Suprapubic skin (tissue), 3 donors: ENCODE measurements around the gene CLIC3.

Experiments
- EP300 ChIP-seq: sonication (generic); formaldehyde crosslinking; IDR thresholded peaks from one replicate; pipeline ENCODE4 v1.6.1; 2017; ENCODE audit warnings: antibody characterized with exemption
- TF ChIP-seq, protein P1 (sequence below), 2 donors: fragments of 200-600 bp in 1 of 2; fragments of 450-650 bp in 1 of 2; sonication (generic) in 1 of 2; IDR thresholded peaks; one replicate each; pipeline ENCODE4 v1.5.1; 2016 to 2019; ENCODE audit warnings: antibody characterized with exemption in 2 of 2, mild to moderate bottlenecking in 1 of 2, moderate library complexity in 1 of 2

DNA sequence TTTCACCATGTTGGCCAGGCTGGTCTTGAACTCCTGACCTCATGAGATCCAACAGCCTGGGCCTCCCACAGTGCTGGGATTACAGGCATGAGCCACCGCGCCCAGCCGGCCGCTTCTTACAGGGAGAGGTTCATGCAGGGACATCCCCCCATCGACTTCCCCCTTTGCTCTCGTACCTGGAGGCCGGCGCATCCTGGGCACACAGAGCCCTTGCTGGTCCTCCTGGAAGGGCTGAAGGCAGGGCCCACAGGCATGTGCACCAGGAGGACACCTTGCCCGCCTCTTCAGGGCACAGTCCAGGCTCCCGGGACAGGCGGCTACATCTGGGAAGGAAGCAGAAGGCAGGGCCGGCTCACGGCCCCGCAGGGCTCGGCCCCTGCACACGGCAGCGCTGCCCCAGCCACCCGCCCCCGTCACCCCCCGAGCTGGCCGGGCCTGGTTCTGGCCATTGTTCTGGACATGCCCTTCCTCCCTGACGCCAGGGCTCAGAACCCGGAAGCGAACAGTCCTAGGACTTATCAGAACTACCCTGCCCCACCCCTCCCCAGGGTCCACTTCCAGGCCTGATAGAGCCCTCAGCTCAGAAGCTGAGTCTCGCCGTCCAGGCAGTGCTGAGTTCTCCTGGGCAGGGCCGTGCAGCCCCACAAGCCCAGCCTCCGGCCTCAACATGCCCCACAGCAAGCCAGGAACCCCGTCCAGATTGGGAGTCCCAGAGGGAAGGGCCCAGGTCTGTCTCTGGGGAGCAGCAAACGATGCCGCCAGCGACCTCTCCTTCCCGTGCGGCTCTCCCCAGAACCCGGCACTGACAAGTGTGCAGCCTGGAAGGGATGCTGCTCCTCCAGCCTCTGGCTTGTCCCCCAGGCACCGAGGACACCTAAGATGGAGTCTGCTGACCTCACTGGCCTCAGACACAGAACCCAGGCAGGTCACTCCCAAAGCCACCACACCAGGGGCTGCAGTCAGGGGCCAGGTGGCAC, 46.7 kb upstream of the CLIC3 start:
- TF ChIP-seq, protein P1, sequence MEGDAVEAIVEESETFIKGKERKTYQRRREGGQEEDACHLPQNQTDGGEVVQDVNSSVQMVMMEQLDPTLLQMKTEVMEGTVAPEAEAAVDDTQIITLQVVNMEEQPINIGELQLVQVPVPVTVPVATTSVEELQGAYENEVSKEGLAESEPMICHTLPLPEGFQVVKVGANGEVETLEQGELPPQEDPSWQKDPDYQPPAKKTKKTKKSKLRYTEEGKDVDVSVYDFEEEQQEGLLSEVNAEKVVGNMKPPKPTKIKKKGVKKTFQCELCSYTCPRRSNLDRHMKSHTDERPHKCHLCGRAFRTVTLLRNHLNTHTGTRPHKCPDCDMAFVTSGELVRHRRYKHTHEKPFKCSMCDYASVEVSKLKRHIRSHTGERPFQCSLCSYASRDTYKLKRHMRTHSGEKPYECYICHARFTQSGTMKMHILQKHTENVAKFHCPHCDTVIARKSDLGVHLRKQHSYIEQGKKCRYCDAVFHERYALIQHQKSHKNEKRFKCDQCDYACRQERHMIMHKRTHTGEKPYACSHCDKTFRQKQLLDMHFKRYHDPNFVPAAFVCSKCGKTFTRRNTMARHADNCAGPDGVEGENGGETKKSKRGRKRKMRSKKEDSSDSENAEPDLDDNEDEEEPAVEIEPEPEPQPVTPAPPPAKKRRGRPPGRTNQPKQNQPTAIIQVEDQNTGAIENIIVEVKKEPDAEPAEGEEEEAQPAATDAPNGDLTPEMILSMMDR (IDR thresholded peaks at IDR 0.05) = no peak
- TF ChIP-seq EP300 = no peak
